Measurements from ENCODE around the gene CBARP.

CBARP gene, protein sequence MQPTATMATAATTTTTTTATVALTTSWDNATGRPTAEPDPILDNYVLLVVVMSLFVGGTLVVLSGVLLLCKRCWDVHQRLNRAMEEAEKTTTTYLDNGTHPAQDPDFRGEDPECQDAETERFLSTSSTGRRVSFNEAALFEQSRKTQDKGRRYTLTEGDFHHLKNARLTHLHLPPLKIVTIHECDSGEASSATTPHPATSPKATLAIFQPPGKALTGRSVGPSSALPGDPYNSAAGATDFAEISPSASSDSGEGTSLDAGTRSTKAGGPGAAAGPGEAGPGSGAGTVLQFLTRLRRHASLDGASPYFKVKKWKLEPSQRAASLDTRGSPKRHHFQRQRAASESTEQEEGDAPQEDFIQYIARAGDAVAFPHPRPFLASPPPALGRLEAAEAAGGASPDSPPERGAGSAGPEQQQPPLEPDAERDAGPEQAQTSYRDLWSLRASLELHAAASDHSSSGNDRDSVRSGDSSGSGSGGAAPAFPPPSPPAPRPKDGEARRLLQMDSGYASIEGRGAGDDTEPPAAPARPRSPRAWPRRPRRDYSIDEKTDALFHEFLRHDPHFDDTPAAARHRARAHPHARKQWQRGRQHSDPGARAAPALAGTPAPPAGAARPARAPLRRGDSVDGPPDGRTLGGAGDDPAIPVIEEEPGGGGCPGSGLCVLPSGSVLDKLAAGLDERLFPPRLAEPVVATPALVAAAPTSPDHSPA

DNA sequence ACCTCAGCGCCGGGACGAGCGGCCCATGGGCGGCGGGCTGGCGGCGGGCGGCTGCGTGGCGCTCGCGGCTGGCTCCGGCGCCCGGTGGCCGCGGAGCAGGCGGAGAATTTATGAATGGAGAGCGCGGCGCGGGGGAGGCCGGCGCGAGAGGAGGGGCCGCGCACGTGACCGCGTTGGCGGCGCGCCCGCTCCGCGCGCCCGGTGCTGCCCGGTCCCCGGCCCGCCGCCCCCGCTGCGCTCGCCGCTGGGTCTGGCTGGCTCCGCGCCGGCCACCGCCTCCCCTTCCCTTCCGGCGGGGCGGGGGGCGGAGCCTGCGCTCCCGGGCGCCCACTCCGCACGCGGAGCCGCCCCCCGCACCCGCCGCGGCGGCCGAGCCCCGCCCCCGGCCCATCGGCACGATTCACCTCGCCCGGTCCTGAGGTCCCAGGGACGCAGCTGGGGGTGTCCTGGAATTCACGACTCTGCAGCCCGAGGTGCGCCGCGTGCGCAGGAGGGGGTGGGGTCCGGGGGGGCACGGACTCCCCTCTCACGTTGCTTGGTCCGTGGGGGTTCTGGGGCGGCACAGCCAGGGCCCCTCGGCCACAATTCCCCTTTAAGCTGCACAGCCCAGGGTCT, at the start of gene CBARP:
Gene CBARP (minus strand): TSS at position 252 of the 615 bp plus-strand sequence. CDS start 1,905 bp downstream, outside the sequence.
- Histone ChIP-seq H3K27me3 (replicated peaks) (no peaks in the 10 kb centered on the region), H3K4me3 (ENCODE audit: low read depth, low read length) (peak within 1 kb of the TSS; percentile 72), H3K27ac (no peak within 1 kb of the TSS), H3K36me3 (replicated peaks) (peaks cover 27% of the 10 kb centered on the region)
- DNase-seq = no peak
- in situ Hi-C loops (cut with HindIII; ENCODE audit: low pct_ligation_motif_present, low sequenced_read_pairs) = loop anchor here (25.0 kb wide), 1 partner anchor 126 kb away; the partner anchor contains the start of gene GPX4
- TF ChIP-seq, protein P1, sequence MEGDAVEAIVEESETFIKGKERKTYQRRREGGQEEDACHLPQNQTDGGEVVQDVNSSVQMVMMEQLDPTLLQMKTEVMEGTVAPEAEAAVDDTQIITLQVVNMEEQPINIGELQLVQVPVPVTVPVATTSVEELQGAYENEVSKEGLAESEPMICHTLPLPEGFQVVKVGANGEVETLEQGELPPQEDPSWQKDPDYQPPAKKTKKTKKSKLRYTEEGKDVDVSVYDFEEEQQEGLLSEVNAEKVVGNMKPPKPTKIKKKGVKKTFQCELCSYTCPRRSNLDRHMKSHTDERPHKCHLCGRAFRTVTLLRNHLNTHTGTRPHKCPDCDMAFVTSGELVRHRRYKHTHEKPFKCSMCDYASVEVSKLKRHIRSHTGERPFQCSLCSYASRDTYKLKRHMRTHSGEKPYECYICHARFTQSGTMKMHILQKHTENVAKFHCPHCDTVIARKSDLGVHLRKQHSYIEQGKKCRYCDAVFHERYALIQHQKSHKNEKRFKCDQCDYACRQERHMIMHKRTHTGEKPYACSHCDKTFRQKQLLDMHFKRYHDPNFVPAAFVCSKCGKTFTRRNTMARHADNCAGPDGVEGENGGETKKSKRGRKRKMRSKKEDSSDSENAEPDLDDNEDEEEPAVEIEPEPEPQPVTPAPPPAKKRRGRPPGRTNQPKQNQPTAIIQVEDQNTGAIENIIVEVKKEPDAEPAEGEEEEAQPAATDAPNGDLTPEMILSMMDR (IDR thresholded peaks at IDR 0.05; ENCODE audit: low read depth, low read length, missing control alignments) = no peak

DNA sequence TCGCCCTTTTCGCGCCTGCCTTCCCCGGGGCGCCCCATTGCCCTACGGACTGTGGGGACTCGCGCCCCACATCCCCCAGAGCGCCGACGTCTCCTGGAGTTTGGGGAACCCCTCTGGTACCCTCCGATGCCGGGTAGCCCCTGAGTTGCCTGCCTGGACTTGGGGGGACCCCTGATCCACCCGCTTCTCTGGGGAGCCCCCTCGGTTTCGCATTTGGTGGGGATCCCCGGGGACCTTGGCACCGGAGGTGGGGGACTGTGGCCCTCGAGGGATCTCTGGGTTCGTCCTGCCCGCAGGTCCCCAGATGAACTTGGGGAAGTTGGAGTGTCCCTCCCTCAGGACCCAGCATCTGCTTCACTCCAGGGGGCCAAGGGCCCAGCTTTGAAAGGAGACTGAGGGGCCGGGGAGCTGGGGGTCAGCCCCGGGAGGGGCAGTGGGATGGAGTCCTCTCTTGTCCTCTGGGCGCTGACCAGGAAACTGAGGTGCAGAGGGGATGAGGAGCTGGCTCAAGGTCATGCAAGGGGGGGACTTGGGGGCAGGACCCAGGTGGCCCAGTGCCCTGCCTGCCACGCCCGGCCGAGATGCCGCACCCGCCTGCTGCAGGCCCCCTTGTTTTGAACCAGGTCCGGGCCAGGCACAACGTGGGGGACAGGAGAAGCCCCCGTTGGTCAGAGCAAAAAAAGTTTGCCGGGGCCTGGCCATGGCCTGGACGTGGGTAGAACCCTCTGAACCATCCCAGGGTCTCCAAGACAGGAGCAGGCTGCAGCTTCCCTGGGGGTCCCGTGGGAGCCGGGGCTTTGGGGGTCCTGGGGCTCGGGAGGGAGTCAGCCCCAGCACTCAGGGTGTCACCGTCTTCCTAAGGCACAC, 48.9 kb upstream of the CBARP start:
- TF ChIP-seq, protein P1 (IDR thresholded peaks at IDR 0.05; ENCODE audit: low read depth, low read length, missing control alignments) = no peak
- H3K27me3 ChIP-seq (replicated peaks) = peaks cover 54% of the 10 kb centered on the region
- no peaks in the 10 kb centered on the region for H3K36me3 ChIP-seq (replicated peaks)
- in situ Hi-C loops (cut with HindIII; ENCODE audit: low pct_ligation_motif_present, low sequenced_read_pairs) = loop anchor here (10.0 kb wide), 1 partner anchor 88 kb away; no protein-coding TSS in a partner anchor
- no peak overlapping the region for H3K27ac ChIP-seq
- no peak overlapping the region for H3K4me3 ChIP-seq (ENCODE audit: low read depth, low read length)
- no peak for DNase-seq

DNA sequence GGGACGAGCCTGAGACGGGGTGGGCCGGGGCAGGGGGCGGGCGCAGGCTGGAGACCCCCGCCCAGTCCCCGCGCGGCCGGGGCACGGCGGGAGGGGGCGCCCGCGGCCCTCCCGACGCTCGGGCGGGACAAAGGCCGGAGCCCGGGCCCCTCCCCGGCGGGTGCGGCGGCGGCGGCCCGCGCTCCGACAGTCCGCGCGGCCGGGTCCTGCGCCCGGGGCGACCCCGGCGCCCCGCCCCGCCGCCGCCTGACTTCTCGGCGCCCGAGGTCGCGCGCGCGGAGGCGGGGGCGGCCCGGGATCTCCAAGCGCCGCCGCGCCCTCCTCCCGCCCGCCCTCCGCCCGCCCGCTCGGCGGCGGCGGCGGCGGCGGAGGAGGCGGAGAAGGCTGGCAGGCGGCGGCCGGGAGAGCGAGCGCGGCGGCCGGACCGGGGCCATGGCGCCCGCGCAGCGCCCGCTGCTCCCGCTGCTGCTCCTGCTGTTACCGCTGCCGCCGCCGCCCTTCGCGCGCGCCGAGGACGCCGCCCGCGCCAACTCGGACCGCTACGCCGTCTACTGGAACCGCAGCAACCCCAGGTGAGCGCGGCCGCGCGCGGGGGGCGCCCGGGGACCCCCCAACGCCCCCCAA, 48.0 kb upstream of the CBARP start, which contains the start of gene EFNA2:
Gene EFNA2 (plus strand): TSS at position 137 of the 624 bp plus-strand sequence. CDS start 296 bp downstream, at position 433.
- no peak within 1 kb of the TSS for H3K27ac ChIP-seq

DNA sequence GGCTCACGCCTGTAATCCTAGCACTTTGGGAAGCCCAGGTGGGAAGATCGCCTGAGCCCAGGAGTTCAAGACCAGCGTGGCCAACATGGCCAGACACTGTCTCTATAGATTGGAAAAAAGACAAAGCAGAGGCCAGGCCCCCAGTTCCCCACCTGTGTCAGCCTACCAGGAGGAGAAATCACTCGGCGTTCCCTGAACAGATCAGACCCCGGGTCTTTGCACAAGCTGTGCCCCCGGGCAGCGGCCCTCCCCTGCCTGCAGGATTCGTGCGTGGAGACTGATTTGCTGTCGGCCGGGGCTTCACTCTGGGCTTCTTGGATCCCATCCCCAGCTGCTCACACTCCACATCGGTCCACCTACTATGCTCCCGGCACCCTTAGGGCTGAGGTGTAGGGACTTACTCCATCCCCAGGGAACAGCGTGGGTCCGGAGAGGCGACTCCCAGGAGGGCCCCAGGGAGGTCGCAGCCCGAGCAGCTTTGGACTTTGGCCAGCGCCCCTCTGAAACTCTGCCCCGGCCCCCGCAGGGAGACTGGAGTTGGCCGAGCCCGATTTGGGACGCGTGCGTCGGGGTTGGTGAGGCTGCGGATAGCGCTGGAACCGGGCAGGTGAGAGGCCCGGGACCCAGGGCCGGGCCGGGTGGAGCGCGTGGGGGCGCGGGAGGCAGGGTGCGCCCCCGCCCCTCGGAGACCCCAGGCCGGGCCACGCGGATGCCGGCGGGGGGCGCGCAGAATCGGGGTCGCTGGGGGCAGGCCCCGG, 47.4 kb upstream of the CBARP start:
- H3K27me3 ChIP-seq (replicated peaks) = peaks cover 52% of the 10 kb centered on the region
- in situ Hi-C loops (cut with HindIII; ENCODE audit: low pct_ligation_motif_present, low sequenced_read_pairs) = loop anchor here (5.0 to 10.0 kb wide), 3 partner anchors 90 to 187 kb away; no protein-coding TSS in a partner anchor
- DNase-seq = no peak
- TF ChIP-seq, protein P1 (IDR thresholded peaks at IDR 0.05; ENCODE audit: low read depth, low read length, missing control alignments) = no peak
- no peak overlapping the region for H3K4me3 ChIP-seq (ENCODE audit: low read depth, low read length)
- H3K36me3 ChIP-seq (replicated peaks) = no peaks in the 10 kb centered on the region
- H3K27ac ChIP-seq = no peak overlapping the region

More for the DNA sequence above, 48.0 kb upstream of the CBARP start, which contains the start of gene EFNA2:
- Histone ChIP-seq H3K36me3 (replicated peaks) (no peaks in the 10 kb centered on the region), H3K4me3 (ENCODE audit: low read depth, low read length) (no peak within 1 kb of the TSS), H3K27me3 (replicated peaks) (peaks cover 54% of the 10 kb centered on the region)
- DNase-seq = no peak
- in situ Hi-C loops (cut with HindIII; ENCODE audit: low pct_ligation_motif_present, low sequenced_read_pairs) = loop anchor here (10.0 kb wide), 1 partner anchor 89 kb away; no protein-coding TSS in a partner anchor
- TF ChIP-seq, protein P1 (IDR thresholded peaks at IDR 0.05; ENCODE audit: low read depth, low read length, missing control alignments) = no peak
